Loucy (cell line): ENCODE data around the gene NPHP4.
"Not testable (repeated sequence)": the region's sequence is repeated elsewhere in the genome, so short reads cannot be mapped to it uniquely, and the experiment has no call there.

Experiments
- H2AFZ ChIP-seq: fragments of 200-600 bp; sonication (generic); 2 replicates; pipeline ENCODE4 v1.6.0; 2016; ENCODE audit warnings: antibody characterized with exemption, mild to moderate bottlenecking, low read length, moderate library complexity
- H3F3A ChIP-seq: fragments of 200-600 bp; 2 replicates; pipeline ENCODE4 v1.6.0; 2016; ENCODE audit warnings: antibody characterized with exemption, low read depth, mild to moderate bottlenecking
- H3K27me3 ChIP-seq: fragments of 200-600 bp; sonication (generic); 2 replicates; pipeline ENCODE4 v1.6.1; 2014; ENCODE audit warnings: low read length, mild to moderate bottlenecking; ENCODE audit not compliant: insufficient read depth, poor library complexity, severe bottlenecking
- H3K36me3 ChIP-seq: fragments of 200-600 bp; sonication (generic); 2 replicates; pipeline ENCODE4 v1.6.1; 2016; ENCODE audit warnings: low read length; ENCODE audit not compliant: insufficient read depth
- H3K4me1 ChIP-seq: fragments of 200-600 bp; sonication (generic); 2 replicates; pipeline ENCODE4 v1.5.1; 2014; ENCODE audit warnings: low read length, mild to moderate bottlenecking; ENCODE audit not compliant: insufficient read depth, poor library complexity, severe bottlenecking
- H3K4me2 ChIP-seq: fragments of 200-600 bp; sonication (generic); 2 replicates; pipeline ENCODE4 v1.6.0; 2014; ENCODE audit warnings: antibody characterized with exemption, low read length, low read depth, mild to moderate bottlenecking; ENCODE audit not compliant: poor library complexity, severe bottlenecking
- H3K4me3 ChIP-seq: fragments of 200-600 bp; sonication (generic); 2 replicates; pipeline ENCODE4 v1.5.1; 2014; ENCODE audit warnings: low read length, mild to moderate bottlenecking, mixed read lengths; ENCODE audit not compliant: poor library complexity, severe bottlenecking
- H3K79me2 ChIP-seq: fragments of 200-600 bp; sonication (generic); 2 replicates; pipeline ENCODE4 v1.6.1; 2014; ENCODE audit warnings: low read length; ENCODE audit not compliant: insufficient read depth
- H3K9ac ChIP-seq: fragments of 200-600 bp; sonication (generic); 2 replicates; pipeline ENCODE4 v1.6.0; 2014; ENCODE audit warnings: mild to moderate bottlenecking, low read depth, low read length, moderate library complexity; ENCODE audit not compliant: poor library complexity, severe bottlenecking
- H3K9me2 ChIP-seq: fragments of 200-600 bp; sonication (generic); replicated peaks from 2 replicates; pipeline ENCODE4 v1.6.1; 2016; ENCODE audit warnings: low read depth, low read length, mixed read lengths
- H3K9me3 ChIP-seq: fragments of 200-600 bp; sonication (generic); 2 replicates; pipeline ENCODE4 v1.6.1; 2014; ENCODE audit warnings: mild to moderate bottlenecking, antibody characterized with exemption, low read length, low read depth; ENCODE audit not compliant: insufficient read depth
- H4K20me1 ChIP-seq: fragments of 200-600 bp; sonication (generic); 2 replicates; pipeline ENCODE4 v1.6.0; 2014; ENCODE audit warnings: antibody characterized with exemption, low read length, mild to moderate bottlenecking; ENCODE audit not compliant: insufficient read depth, poor library complexity, severe bottlenecking
- EZH2phosphoT487 ChIP-seq: fragments of 200-600 bp; IDR thresholded peaks from 2 replicates; pipeline ENCODE4 v1.6.1; 2018; ENCODE audit warnings: antibody characterized with exemption, mild to moderate bottlenecking, moderate library complexity, borderline replicate concordance
- TF ChIP-seq, protein P1 (sequence below): fragments of 200-600 bp; sonication (generic); conservative IDR thresholded peaks from 2 replicates; pipeline ENCODE4 v1.5.1; 2014; ENCODE audit warnings: mild to moderate bottlenecking, antibody characterized with exemption, low read length

The NPHP4 gene

DNA sequence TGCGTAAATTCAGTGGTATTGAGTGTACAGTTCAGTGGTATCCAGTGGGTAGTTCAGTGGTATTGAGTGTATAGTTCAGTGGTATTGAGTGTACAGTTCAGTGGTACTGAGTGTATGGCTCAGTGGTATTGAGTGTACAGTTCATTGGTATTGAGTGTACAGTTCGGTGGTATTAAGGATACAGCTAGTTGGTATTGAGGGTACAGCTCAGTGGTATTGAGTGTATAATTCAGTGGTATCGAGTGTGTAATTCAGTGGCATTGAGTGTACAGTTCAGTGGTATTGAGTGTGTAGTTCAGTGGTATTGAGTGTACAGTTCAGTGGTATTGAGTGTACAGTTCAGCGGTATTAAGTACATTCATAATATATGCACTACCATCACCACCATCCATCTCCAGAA, 30.0 kb upstream of the NPHP4 start:
- Histone ChIP-seq H3K9me3 (no peaks in the 10 kb centered on the region), H3K4me3 (no peak overlapping the region), H3K9ac (no peak overlapping the region), H3K79me2 (peaks cover 27% of the 10 kb centered on the region), H2AFZ (no peak overlapping the region), H3K4me2 (no peak overlapping the region), H4K20me1 (peaks cover 9% of the 10 kb centered on the region), H3K4me1 (peaks cover 6% of the 10 kb centered on the region), H3K27me3 (no peaks in the 10 kb centered on the region), H3K9me2 (no peaks in the 10 kb centered on the region), H3K36me3 (no peaks in the 10 kb centered on the region), H3F3A (0 out of 2 replicates have a peak, but pooled peaks cover 5% of the 10 kb centered on the region)
- no peak for TF ChIP-seq EZH2phosphoT487
- TF ChIP-seq, protein P1, sequence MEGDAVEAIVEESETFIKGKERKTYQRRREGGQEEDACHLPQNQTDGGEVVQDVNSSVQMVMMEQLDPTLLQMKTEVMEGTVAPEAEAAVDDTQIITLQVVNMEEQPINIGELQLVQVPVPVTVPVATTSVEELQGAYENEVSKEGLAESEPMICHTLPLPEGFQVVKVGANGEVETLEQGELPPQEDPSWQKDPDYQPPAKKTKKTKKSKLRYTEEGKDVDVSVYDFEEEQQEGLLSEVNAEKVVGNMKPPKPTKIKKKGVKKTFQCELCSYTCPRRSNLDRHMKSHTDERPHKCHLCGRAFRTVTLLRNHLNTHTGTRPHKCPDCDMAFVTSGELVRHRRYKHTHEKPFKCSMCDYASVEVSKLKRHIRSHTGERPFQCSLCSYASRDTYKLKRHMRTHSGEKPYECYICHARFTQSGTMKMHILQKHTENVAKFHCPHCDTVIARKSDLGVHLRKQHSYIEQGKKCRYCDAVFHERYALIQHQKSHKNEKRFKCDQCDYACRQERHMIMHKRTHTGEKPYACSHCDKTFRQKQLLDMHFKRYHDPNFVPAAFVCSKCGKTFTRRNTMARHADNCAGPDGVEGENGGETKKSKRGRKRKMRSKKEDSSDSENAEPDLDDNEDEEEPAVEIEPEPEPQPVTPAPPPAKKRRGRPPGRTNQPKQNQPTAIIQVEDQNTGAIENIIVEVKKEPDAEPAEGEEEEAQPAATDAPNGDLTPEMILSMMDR = no peak

DNA sequence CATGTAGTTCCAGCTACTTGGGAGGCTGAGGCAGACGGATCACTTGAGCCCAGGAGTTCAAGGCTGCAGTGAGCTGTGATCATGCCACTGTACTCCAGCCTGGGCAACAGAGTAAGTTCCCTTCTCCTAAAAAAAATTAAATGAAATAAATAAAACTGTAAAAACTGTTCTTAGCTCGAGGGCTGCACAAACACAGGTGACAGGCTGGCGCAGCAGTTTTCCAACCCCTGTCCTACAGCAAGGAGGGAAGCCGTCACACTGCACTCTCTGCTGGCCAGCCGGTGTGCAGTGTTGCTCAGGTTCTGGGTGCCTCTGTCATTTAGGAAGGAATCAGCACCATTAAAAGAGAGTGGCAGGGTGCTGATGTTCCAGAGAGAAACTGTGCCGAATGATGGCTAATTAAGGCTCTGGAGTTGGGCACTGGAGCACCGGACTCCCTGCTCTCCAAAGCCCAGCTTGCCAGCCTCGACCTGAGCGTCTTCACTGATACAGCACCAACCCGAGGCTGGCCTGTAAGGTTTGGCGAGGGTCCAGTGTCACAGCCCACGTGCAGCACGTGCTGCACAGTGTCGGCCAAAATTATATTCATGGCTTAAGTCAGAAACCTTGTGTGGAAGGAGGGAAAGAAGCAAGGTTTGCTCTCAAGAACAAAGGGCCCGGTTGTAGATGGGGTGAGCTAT, 27.1 kb upstream of the NPHP4 start:
- H3K27me3 ChIP-seq = no peaks in the 10 kb centered on the region
- H3F3A ChIP-seq = no peaks in the 10 kb centered on the region
- no peaks in the 10 kb centered on the region for H3K9me3 ChIP-seq
- peaks cover 2% of the 10 kb centered on the region; the same call in 1 of the 2 replicates for H3K79me2 ChIP-seq
- no peak overlapping the region for H3K4me3 ChIP-seq
- H3K9ac ChIP-seq = no peak overlapping the region
- H4K20me1 ChIP-seq = no peaks in the 10 kb centered on the region
- H2AFZ ChIP-seq = no peak overlapping the region
- no peak overlapping the region for H3K4me2 ChIP-seq
- H3K4me1 ChIP-seq = no peaks in the 10 kb centered on the region
- H3K9me2 ChIP-seq = no peaks in the 10 kb centered on the region
- peaks cover under 1% of the 10 kb centered on the region; the same call in 1 of the 2 replicates for H3K36me3 ChIP-seq
- TF ChIP-seq, protein P1 = no peak
- no peak for TF ChIP-seq EZH2phosphoT487

DNA sequence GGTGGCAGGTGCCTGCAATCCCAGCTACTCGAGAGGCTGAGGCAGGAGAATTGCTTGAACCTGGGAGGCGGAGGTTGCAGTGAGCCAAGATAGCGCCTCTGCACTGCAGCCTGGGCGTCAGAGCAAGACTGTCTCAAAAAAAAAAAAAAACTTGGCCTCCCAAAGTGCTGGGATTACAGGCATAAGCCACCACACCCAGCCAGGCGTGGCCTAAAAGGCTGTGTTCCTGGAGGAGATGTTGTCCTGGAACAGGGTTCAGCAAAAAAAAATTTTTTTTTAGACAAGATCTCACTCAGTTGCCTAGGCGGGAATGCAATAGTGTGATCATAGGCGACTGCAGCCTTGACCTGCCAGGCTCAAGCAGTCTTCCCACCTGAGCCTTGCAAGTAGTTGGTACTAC, 25.4 kb upstream of the NPHP4 start:
- not testable (repeated sequence) for H2AFZ ChIP-seq, H3K79me2 ChIP-seq, H3K9ac ChIP-seq, H3F3A ChIP-seq, H3K4me2 ChIP-seq, H3K27me3 ChIP-seq, H4K20me1 ChIP-seq, H3K9me3 ChIP-seq, H3K36me3 ChIP-seq, H3K4me3 ChIP-seq, H3K4me1 ChIP-seq, H3K9me2 ChIP-seq
